Esophagus (tissue), 2 donors: ENCODE data around the gene C11orf68. TPM values are rescaled to one million over a fixed set of nuclear protein-coding genes. Genes with fewer than 3 reads are reported as not detected.

Experiments used
- H3K27ac ChIP-seq, 2 donors: one replicate each; pipeline ENCODE4 v1.5.1; 2013; ENCODE audit warnings: low read depth in 2 of 2, mild to moderate bottlenecking in 2 of 2, inconsistent platforms in 1 of 2, low read length in 1 of 2, moderate library complexity in 1 of 2
- H3K27me3 ChIP-seq, 2 donors: one replicate each; pipeline ENCODE4 v1.6.1; 2013; ENCODE audit warnings: low read length in 2 of 2, control low read depth in 1 of 2, mild to moderate bottlenecking in 1 of 2; ENCODE audit not compliant: insufficient read depth in 2 of 2, control insufficient read depth in 1 of 2
- H3K36me3 ChIP-seq, 2 donors: one replicate each; pipeline ENCODE4 v1.6.1; 2013; ENCODE audit warnings: low read length in 1 of 2; ENCODE audit not compliant: control insufficient read depth in 2 of 2, insufficient read depth in 2 of 2
- H3K4me1 ChIP-seq, 2 donors: one replicate each; pipeline ENCODE4 v1.6.1; 2013; ENCODE audit warnings: low read length in 1 of 2; ENCODE audit not compliant: control insufficient read depth in 2 of 2, insufficient read depth in 2 of 2
- H3K4me3 ChIP-seq, 2 donors: one replicate each; pipeline ENCODE4 v1.5.1; 2013; ENCODE audit warnings: low read length in 2 of 2, mild to moderate bottlenecking in 2 of 2, low read depth in 1 of 2, moderate library complexity in 1 of 2
- H3K9me3 ChIP-seq, 2 donors: one replicate each; pipeline ENCODE4 v1.6.1; 2013; ENCODE audit warnings: mild to moderate bottlenecking in 2 of 2, low read depth in 1 of 2, low read length in 1 of 2, moderate library complexity in 1 of 2; ENCODE audit not compliant: control insufficient read depth in 2 of 2, insufficient read depth in 1 of 2
- WGBS, 2 donors: extraction: QIAGEN DNeasy Blood & Tissue Kit; methylation state at CpG; one replicate each; pipeline ENCODE4 v1.1.7; 2013; 5-methylcytosine and 5-hydroxymethylcytosine counted together
- polyA plus RNA-seq, 2 donors: library from polyadenylated mRNA; stranded (reverse); fragments of 200-250 nt; gene quantifications; one replicate each; pipeline ENCODE4 v1.2.3, GENCODE V29; 2013
- donor health status: healthy with polysubstance abuse.
- donor health status: Bipolar disorder and iron deficiency.

The C11orf68 gene
- polyA plus RNA-seq, 2 donors, result 21.8 to 27.6 TPM

- Histone ChIP-seq H3K9me3 (no peaks in the 10 kb centered on the region), H3K4me1 (peaks cover 30 to 42% of the 10 kb centered on the region in 2 donors), H3K27me3 (no peaks in the 10 kb centered on the region), H3K36me3 (peaks cover 0 to 4% of the 10 kb centered on the region in 2 donors), H3K4me3 (peak overlapping the region; percentile 61 to 88), H3K27ac (peak overlapping the region; percentile 96 to 98)
- 65 to 76% methylated on average over 35 of the region's 35 CpGs for WGBS, 2 donors
Observed at GRCh38 chr11:65917434-65918210, 1.2 kb downstream of the C11orf68 start.

GRCh38 chr11:65917077-65917433 is 1.8 kb downstream of the C11orf68 start:
- WGBS, 2 donors, result 90 to 94% methylated on average over 3 of the region's 3 CpGs
- H3K9me3 ChIP-seq, result no peaks in the 10 kb centered on the region
- no peaks in the 10 kb centered on the region for H3K27me3 ChIP-seq
- H3K36me3 ChIP-seq, result peaks cover 0 to 3% of the 10 kb centered on the region in 2 donors
- no peak overlapping the region for H3K4me3 ChIP-seq
- peak overlapping the region in 1 of 2 donors; percentile 96 for H3K27ac ChIP-seq
- peaks cover 31 to 43% of the 10 kb centered on the region in 2 donors for H3K4me1 ChIP-seq

- 55 to 62% methylated on average over 7 of the region's 7 CpGs for WGBS, 2 donors
- Histone ChIP-seq H3K4me1 (peaks cover 36 to 49% of the 10 kb centered on the region in 2 donors), H3K27ac (peak overlapping the region; percentile 86 to 96)
Observed at GRCh38 chr11:65916391-65916790, 2.5 kb downstream of the C11orf68 start.

GRCh38 chr11:65915821-65916251 is 3.0 kb downstream of the C11orf68 start:
- Histone ChIP-seq H3K4me3 (peak overlapping the region in 1 of 2 donors; percentile 12), H3K27ac (peak overlapping the region; percentile 86 to 96), H3K36me3 (peaks cover 0 to 3% of the 10 kb centered on the region in 2 donors), H3K9me3 (no peaks in the 10 kb centered on the region), H3K4me1 (peaks cover 33 to 46% of the 10 kb centered on the region in 2 donors), H3K27me3 (no peaks in the 10 kb centered on the region)
- WGBS, 2 donors, result 12 to 24% methylated on average over 12 to 13 of the region's 13 CpGs

More at GRCh38 chr11:65916391-65916790, 2.5 kb downstream of the C11orf68 start:
- no peaks in the 10 kb centered on the region for H3K9me3 ChIP-seq
- H3K27me3 ChIP-seq, result no peaks in the 10 kb centered on the region
- no peak overlapping the region for H3K4me3 ChIP-seq
- H3K36me3 ChIP-seq, result peaks cover 0 to 3% of the 10 kb centered on the region in 2 donors

GRCh38 chr11:65915101-65915820 is 3.6 kb downstream of the C11orf68 start:
- Histone ChIP-seq H3K4me3 (no peak overlapping the region), H3K27ac (peak overlapping the region; percentile 86 to 96), H3K4me1 (peaks cover 30 to 41% of the 10 kb centered on the region in 2 donors), H3K9me3 (no peaks in the 10 kb centered on the region), H3K27me3 (no peaks in the 10 kb centered on the region), H3K36me3 (peaks cover 0 to 3% of the 10 kb centered on the region in 2 donors)
- 50 to 70% methylated on average over 10 of the region's 10 CpGs for WGBS, 2 donors

GRCh38 chr11:65912845-65913244 is 6.0 kb downstream of the C11orf68 start:
- Histone ChIP-seq H3K4me1 (peaks cover 27 to 35% of the 10 kb centered on the region in 2 donors), H3K9me3 (no peaks in the 10 kb centered on the region), H3K36me3 (peaks cover 0 to 3% of the 10 kb centered on the region in 2 donors), H3K27ac (peak overlapping the region; percentile 63 to 75), H3K27me3 (no peaks in the 10 kb centered on the region), H3K4me3 (no peak overlapping the region)
- WGBS, 2 donors, result 32 to 40% methylated on average over 4 of the region's 4 CpGs

GRCh38 chr11:65911682-65912568 is 6.9 kb downstream of the C11orf68 start:
- H3K36me3 ChIP-seq, result peaks cover 0 to under 1% of the 10 kb centered on the region in 2 donors
- peaks cover 18 to 26% of the 10 kb centered on the region in 2 donors for H3K4me1 ChIP-seq
- H3K9me3 ChIP-seq, result no peaks in the 10 kb centered on the region
- no peak overlapping the region for H3K4me3 ChIP-seq
- H3K27ac ChIP-seq, result peak overlapping the region; percentile 25 to 75
- no peaks in the 10 kb centered on the region for H3K27me3 ChIP-seq
- 16 to 17% methylated on average over 14 of the region's 14 CpGs for WGBS, 2 donors

GRCh38 chr11:65907878-65908277 is 11.0 kb downstream of the C11orf68 start:
- no peaks in the 10 kb centered on the region for H3K27me3 ChIP-seq
- WGBS, 2 donors, result 89 to 90% methylated on average over 6 of the region's 6 CpGs
- no peaks in the 10 kb centered on the region for H3K36me3 ChIP-seq
- H3K27ac ChIP-seq, result no peak overlapping the region
- H3K4me3 ChIP-seq, result no peak overlapping the region
- no peaks in the 10 kb centered on the region for H3K9me3 ChIP-seq
- peaks cover 7 to 10% of the 10 kb centered on the region in 2 donors for H3K4me1 ChIP-seq

GRCh38 chr11:65906602-65907001 is 12.3 kb downstream of the C11orf68 start:
- Histone ChIP-seq H3K36me3 (no peaks in the 10 kb centered on the region), H3K27me3 (no peaks in the 10 kb centered on the region), H3K4me3 (no peak overlapping the region), H3K9me3 (no peaks in the 10 kb centered on the region), H3K27ac (peak overlapping the region in 1 of 2 donors; percentile 28), H3K4me1 (peaks cover 3 to 5% of the 10 kb centered on the region in 2 donors)
- WGBS, 2 donors, result 79 to 81% methylated on average over 5 of the region's 5 CpGs
